Keratinocyte (primary cell): ENCODE results near the gene F10.

Experiments
- EZH2 ChIP-seq: IDR thresholded peaks from one replicate; pipeline ENCODE4 v1.6.1; 2012; ENCODE audit warnings: inconsistent platforms, mild to moderate bottlenecking, low read length, moderate library complexity
- TF ChIP-seq, protein P1 (sequence below), 3 experiments: IDR thresholded peaks in 1 of 3; conservative IDR thresholded peaks in 1 of 3; optimal IDR thresholded peaks in 1 of 3; 2 replicates in 2 of 3; 3 replicates in 1 of 3; pipeline versions ENCODE3 to v1.5.1; 2011; ENCODE audit warnings: low read length in 3 of 3, mild to moderate bottlenecking in 3 of 3, moderate library complexity in 2 of 3, control low read depth in 1 of 3, inconsistent platforms in 1 of 3; ENCODE audit not compliant: insufficient read depth in 2 of 3; ENCODE audit errors: extremely low read depth in 1 of 3

DNA sequence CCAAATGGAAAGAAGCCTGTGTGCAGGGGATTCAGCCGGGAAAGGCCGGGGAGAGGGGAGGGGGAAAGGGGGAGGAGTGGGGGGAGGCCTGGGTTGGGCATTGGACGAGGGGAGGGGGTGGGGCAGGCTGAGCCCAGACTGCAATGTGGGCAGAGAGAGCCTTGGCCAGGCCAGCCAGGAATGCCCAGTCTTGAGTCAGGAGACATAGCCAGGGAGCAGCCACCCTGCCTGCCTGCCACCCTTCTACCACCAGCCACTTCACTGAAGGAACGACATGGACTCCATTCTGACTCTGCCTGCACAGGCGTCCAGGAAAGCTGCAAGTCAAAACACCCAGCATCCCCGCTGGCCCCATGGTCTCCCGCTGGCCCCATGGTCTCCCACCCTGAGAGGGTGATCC, 36.3 kb downstream of the F10 start:
- TF ChIP-seq, protein P1, sequence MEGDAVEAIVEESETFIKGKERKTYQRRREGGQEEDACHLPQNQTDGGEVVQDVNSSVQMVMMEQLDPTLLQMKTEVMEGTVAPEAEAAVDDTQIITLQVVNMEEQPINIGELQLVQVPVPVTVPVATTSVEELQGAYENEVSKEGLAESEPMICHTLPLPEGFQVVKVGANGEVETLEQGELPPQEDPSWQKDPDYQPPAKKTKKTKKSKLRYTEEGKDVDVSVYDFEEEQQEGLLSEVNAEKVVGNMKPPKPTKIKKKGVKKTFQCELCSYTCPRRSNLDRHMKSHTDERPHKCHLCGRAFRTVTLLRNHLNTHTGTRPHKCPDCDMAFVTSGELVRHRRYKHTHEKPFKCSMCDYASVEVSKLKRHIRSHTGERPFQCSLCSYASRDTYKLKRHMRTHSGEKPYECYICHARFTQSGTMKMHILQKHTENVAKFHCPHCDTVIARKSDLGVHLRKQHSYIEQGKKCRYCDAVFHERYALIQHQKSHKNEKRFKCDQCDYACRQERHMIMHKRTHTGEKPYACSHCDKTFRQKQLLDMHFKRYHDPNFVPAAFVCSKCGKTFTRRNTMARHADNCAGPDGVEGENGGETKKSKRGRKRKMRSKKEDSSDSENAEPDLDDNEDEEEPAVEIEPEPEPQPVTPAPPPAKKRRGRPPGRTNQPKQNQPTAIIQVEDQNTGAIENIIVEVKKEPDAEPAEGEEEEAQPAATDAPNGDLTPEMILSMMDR (optimal IDR thresholded peaks at IDR 0.05 in 1 of 3, IDR thresholded peaks at IDR 0.05 in 1 of 3, conservative IDR thresholded peaks at IDR 0.05 in 1 of 3; ENCODE audit: extremely low read depth in 1 of 3, insufficient read depth in 2 of 3, low read length in 3 of 3): no peak
- no peak for TF ChIP-seq EZH2
